Right lobe of liver (tissue), 4 donors: ENCODE data around the gene CIZ1.

Source experiments
- POLR2A ChIP-seq: fragments of 450-650 bp; IDR thresholded peaks from one replicate; pipeline ENCODE4 v1.6.1; 2017; ENCODE audit warnings: antibody characterized with exemption, mild to moderate bottlenecking
- TF ChIP-seq, protein P1 (sequence below), 4 donors: fragments of 200-600 bp in 3 of 4; fragments of 450-650 bp in 1 of 4; IDR thresholded peaks; one replicate each; pipeline versions ENCODE4 v1.5.1 to v1.8.0; 2016 to 2022; ENCODE audit warnings: antibody characterized with exemption in 4 of 4, mild to moderate bottlenecking in 2 of 4
- donor health status: DM: no; HTN: no; CAD: no.
- donor health status: DM: no; HTN: no; CAD: no.
- donor health status: DM: no; HTN: yes; CAD: no.

DNA sequence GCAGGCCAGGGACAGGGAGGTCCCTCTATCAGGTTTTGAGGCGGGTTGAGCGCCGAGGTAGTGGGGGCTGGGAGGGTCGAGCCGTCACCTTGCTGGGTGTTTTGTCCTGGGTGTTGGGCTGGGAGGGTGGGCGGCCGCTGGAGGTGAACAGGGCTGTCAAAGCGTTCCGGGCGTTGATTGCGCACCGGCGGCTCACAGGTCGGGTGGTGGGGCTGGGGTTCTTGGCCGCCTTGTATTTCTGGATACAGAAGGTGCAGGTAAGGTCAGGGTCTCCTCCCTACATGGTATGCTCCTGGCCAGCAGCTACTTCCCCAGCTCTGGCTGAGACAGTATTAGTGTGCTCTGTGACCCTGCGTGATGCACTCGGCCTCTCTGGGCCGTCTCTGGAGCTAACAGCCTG lies 25.2 kb downstream of the CIZ1 start:
- TF ChIP-seq, protein P1, sequence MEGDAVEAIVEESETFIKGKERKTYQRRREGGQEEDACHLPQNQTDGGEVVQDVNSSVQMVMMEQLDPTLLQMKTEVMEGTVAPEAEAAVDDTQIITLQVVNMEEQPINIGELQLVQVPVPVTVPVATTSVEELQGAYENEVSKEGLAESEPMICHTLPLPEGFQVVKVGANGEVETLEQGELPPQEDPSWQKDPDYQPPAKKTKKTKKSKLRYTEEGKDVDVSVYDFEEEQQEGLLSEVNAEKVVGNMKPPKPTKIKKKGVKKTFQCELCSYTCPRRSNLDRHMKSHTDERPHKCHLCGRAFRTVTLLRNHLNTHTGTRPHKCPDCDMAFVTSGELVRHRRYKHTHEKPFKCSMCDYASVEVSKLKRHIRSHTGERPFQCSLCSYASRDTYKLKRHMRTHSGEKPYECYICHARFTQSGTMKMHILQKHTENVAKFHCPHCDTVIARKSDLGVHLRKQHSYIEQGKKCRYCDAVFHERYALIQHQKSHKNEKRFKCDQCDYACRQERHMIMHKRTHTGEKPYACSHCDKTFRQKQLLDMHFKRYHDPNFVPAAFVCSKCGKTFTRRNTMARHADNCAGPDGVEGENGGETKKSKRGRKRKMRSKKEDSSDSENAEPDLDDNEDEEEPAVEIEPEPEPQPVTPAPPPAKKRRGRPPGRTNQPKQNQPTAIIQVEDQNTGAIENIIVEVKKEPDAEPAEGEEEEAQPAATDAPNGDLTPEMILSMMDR (IDR thresholded peaks at IDR 0.05) = no peak
- no peak for TF ChIP-seq POLR2A
